HG02970 (cell line): ENCODE measurements around the gene INPP5A.

Source experiments
- ATAC-seq: cut with Tn5 transposase; IDR thresholded peaks from one replicate; pipeline ENCODE4 v1.9.1; 2021; ENCODE audit warnings: mild to moderate bottlenecking, moderate library complexity, moderate number of reproducible peaks; ENCODE audit not compliant: unreplicated experiment, low FRiP score

The INPP5A gene

DNA sequence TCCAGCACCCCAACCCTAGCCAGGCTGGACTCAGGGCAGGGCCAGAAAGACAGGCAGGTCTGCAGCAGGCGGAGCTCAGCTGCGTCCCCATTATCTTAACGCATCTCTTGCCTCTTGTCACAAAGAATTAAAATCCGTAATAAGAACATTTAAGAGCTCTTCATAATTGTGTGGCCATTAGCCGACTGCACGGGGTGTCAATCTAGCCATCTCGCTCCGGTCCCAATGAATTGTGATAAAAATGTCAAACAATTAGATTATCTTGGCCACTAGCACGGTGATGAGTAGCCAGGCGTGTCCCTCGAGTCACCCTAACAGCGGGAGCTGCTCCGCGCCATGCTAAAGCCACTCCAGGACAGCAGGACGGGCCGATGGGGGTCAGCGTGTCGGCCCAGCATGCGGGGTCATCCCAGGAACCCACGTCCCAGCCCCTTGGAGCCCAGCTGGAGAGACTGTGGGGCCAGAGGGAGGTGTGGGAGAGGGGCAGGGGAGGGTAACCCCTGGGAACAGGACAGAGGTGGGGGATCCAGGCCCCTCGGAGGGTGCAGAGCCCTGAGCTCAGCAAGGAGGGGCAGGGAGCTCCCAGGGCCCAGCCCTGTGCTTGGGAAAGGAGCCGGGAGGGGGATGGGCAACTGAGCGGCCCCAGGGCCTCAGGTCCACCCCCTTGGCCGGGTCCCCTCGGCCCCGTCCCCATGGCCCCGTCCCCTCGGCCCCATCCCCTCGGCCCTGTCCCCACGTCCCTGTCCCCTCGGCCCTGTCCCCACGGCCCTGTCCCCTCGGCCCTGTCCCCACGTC is 266.0 kb downstream of the INPP5A start:
- no peak for ATAC-seq

DNA sequence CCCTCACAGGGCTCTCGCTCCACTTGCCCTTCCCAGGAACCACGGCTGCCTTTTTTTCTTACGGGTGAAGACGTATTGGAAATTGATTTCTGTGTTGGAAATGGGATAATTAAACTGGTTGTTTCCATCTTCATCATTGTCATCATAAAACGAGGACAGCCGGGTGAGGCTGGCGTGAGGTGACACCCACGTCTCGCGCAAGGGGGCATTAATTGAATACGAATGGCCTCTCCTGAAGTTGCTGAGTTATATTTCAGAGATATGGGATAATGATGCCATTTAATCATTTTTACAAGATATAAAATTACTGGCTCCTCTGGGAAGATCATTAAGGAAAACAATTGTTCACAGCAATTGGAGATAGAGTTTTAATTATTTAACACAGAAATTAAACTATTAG is 266.7 kb downstream of the INPP5A start:
- ATAC-seq = no peak

GRCh38 chr10:132804785-132805426 is 267.3 kb downstream of the INPP5A start:
- ATAC-seq = no peak

DNA sequence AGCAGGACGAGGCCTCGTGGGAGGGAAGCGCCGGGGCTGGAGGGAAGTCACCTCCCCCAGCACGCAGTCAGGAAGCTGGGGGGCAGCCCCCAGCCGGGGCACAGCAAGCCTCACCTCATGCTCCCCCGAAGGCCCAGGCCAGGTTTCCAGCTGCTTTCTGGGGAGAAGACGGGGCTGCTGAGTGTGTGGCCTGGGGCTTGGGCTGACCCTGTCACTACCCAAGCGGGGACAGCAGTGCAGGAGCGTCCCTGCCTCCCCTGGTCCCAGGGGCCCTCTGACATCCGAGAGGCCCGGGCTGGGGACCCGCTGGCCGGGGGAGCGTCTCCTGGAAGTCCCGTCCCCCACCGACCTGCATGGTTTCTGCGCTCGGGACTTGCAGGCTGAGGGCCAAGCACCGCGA is 268.0 kb downstream of the INPP5A start:
- no peak for ATAC-seq

DNA sequence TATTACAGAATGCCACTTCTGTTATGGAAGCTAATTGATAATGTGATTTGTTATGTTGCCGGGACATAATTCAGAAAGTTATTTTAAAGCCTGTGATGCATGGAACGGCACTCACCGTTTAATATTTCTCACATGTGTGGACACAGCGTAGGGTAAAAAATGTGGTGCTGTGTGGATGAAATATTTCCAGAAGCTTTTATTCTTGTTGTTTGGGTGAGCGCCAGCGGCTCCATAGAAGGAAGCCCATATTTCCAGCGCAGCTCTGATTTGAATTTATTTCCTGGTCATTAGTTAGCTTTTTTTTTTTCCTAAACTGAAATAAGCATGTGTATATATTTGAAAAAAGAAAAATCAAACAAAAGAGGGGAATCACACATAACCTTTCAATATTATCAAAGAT is 268.5 kb downstream of the INPP5A start:
- ATAC-seq = no peak

DNA sequence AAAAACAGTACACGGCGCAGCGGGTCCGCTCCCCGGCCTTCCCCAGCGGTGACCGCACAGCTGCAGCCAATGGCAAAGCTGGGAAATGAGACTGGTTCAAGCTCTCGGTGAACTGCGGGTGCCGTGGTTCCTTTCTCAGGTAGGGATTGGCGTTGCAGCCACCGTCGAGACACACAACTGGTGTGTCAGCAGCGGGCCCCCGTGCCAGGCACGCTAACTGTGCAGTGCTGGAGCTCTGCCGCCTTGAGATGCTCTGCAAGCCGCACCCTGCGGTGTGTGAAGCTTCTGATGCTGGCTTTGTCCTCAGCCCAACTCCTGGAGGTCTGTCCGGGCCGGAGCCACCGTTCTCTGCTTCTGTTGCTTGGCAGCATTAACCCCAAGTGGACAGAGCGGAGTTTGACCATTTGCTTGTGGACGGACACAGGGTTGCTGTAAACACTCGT is 269.0 kb downstream of the INPP5A start:
- ATAC-seq = no peak

DNA sequence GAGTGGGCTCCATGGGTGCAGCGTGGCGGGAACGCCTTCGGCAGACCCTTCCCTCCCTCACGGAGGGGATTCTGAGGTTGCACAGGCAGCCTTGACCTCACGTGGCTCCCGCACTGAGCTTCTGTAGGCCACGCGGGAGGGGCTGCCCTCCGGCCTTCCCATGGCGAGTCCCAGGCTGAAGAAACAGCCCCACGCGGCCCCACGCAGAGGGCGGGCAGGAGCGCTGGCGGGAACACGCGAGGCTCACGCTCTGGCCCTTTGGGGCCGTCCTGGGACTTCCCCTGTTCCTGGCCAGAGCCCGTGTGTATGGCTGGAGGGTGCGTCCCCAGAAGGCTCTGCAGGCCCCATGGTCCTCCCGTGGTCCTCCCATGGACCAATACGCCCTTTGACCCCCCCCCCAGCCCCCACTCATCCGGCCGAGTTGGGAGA is 270.0 kb downstream of the INPP5A start:
- ATAC-seq = no peak

GRCh38 chr10:132808383-132809231 is 271.0 kb downstream of the INPP5A start:
- ATAC-seq = no peak

DNA sequence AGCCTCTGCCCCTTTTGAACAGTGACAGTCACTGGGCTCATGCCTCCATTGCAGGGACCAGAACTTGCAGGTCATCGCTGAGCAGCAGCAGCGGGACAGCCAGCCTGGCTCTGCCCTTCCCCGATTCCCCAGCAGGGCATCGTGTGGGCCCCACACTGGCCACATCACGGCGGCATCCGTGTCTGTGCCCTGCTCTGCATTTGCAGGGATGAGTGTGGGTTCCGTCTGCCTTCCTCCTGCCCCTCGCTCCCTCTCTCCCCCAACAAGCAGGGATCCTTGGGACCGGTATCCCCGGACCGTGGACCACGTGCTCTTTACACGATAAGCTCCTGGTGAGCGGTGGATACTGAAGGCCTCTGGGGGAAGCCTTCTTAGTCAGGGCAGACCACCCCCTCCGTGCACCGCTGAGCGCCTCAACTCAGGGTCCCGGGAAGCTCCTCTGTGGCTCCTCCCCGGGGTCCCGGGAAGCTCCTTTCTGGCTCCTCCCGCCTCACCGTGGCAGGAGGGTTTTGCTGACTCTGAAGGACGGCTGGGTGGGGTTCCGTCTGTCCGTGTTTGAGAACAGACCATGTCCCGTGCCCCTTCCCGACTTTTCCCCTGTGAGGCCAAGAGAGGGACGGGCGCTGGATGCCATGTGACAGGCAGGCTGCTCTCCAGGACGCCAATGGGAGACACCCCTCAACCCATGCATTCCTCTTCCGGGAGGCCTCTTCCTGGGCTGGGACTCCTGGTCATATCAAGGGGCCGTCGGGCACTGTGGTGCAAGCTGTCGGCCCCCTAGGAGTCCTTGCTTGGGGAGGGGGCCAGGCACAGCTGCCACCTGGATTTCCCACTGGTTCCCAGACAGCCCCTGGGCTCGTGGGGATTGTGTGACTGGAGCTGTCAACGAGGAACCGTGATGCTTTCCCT is 271.9 kb downstream of the INPP5A start:
- ATAC-seq = no peak

DNA sequence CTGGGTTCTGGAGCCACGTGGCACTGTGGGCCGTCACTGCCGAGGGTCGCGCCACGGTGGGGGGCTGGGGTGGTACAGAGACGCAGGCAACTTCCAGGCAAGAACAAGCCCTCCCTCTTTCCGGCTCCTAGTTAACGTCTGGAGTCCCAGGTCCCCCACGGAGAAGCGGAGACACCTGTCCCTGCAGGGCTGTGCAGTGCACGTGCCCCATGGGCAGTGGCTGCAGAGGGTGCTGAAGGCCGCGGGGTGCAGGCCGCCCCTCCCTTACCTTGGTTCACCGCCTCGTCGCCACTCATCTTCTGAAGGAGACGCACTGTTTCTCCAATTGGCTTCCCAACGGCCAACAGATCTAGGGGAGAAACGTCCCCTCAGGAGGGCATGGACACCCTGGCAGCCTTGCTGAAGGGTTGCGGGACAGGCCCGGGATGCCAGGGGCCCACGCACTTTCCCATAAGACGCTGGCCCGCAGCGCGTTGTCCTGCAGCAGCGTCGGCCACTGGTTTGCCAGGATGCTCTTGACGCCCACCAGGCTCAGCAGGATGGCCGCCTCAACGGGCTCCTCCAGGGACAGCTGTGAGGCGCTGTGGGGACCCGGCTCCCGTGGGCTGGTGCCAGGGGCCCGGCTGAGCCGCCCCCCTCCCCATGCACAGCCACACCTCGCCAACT is 272.7 kb downstream of the INPP5A start:
- ATAC-seq = no peak

- no peak for ATAC-seq
These were observed 273.5 kb downstream of the INPP5A start for GRCh38 chr10:132810807-132811700.

GRCh38 chr10:132811891-132812481 is 274.4 kb downstream of the INPP5A start:
- no peak for ATAC-seq

DNA sequence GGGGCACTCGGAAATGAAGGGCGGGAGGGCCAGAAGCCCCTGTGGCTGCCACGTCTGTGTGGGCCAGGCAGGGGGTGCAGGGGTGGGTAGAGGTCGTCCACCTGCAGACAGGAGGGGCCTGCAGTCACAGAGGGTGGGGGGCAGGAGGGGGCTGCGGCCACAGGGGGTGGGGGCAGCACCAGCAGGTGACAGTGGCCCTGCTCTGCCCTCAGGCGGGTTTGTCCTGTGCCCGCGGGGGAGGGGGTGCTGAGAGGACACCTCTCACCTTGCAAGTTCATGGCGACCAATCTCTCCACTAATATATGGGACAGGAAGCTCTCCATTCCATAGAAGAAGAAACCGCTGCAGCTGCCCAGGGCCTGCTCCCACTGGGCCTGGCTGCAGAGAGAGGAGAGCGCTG is 274.9 kb downstream of the INPP5A start:
- no peak for ATAC-seq

GRCh38 chr10:132813001-132813401 is 275.4 kb downstream of the INPP5A start:
- no peak for ATAC-seq

DNA sequence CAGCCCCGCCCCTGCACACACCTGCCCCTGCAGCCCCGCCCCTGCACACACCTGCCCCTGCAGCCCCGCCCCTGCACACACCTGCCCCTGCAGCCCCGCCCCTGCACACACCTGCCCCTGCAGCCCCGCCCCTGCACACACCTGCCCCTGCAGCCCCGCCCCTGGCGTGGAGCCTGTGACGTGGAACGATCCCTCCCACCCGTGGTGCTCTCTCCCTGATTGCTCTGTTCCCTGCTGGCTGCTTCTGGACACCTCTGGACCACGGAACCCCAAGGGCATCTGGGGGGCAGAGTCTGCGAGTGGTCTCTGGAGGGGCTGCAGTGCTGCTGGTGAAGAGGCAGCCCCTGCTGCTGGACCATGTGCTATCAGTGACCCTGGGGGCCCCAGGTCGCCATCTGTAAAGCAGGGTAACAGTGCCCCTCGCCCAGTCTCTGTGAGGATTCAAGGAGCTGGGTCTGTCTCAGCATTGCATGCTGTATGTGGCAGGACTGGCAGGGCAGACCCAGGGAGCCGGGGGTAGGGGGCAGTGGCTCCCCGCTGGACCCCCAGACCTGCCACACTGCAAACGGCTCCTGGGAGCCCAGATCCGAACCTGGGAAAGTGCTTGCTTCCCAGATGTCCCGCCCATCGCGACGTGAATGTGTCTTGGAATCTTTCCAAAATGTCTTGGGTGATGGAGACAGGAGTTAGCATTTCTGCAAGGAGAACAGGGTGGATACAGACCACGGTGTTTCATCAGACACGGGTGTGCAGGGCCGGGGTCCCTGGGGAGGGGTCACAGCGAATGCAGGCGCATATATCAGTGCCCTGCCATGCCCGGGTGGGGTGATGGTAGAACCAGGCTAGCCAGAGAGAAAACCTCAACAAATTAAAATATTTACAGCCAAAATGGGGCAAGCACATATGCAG is 276.2 kb downstream of the INPP5A start:
- no peak for ATAC-seq

DNA sequence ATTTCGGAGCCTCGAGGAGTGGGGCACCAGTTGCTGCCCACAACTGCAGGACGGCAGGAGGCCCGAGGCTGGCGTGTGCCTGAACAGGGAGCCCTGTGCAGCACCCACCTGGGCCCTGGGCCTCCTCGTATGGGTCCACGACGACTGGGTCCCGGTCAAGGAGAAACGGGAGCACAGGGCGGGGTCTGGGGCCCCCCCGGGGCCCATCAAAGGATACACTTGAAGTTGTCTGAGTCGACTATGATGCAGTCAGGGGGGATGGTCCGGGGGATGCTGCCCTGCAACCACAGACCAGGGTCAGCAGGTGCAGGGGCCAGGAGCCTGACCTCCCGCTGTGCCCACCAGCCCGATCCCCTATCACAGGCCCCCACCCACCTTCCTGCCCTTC is 276.9 kb downstream of the INPP5A start:
- no peak for ATAC-seq

- no peak for ATAC-seq
These were observed 277.7 kb downstream of the INPP5A start for GRCh38 chr10:132815168-132815857.
